Stimulated activated CD4-positive, alpha-beta T cell treated with anti-CD3 and anti-CD28 coated beads, Interleukin-12 subunit alpha, Interleukin-12 subunit beta, amount 100 ng/mL, for 24 hours (primary cell): ENCODE results near the gene RBM27.
"Not testable (repeated sequence)": the region's sequence is repeated elsewhere in the genome, so short reads cannot be mapped to it uniquely, and the experiment has no call there.

Experiments used
- DNase-seq, 2 experiments: peaks; one replicate each; pipeline ENCODE4 v3.0.0-alpha.2; 2020; ENCODE audit warnings: low read depth in 2 of 2

Gene RBM27

DNA sequence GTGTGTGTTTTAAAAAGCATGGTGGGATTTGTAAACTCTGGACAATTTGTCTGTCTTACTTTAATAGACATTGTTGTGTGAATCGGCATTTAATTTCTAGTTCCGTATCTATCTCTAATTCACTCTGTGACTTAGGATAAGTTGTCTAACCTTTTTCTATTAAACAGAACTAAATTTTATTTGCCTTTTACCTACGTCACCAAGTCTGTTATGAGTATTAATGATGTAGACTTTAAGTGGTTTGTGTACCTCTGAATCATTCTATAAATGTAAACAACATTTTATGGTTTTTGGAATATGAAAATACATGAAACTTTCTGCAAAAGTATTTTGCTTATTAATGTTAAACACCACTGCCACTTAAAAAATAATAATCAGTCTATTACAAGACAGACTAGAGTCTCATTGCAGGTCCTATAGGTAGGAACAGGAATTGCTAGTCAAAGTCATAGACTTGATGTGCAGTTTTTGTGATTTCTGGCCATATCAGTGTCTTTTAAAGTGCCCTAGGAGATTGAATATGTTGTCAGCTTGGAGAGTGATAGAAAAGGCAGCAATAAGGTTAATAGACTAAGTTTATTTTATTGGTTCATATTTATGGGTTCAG, 5.6 kb downstream of the RBM27 start:
- no peak for DNase-seq

DNA sequence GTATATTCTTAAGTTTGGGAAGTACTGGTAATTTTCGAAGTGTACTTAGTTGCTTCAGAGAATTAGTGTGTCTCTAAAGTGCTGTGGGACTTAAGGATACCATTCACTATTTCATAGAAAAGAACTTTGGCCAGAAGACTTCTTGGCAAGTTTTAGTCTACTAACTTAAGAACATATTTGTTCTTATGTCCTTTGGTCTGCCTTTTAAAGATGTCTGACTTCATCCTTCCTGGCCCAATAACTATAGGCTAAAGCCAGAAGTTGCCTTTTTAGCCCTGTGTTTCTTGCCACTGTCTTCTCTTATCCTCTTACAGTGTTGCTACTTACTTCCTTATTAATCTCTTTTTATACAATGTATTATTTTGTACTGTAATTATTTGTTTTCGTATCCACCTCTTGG, 6.3 kb downstream of the RBM27 start:
- DNase-seq: no peak

DNA sequence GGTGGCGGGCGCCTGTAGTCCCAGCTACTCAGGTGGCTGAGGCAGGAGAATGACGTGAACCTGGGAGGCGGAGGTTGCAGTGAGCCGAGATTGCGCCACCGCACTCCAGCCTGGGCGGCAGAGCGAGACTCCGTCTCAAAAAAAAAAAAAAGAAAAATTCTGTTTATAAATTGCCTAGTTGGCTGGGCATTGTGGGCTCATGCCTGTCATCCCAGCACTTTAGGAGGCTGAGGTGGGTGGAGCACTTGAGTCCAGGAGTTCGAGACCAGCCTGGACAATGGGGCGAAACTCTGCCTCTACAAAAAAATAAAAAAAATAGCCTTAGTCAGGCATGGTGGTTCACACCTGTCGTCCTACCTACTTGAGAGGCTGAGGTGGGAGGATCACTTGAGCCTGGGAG, 7.4 kb downstream of the RBM27 start:
- not testable (repeated sequence) for DNase-seq

DNA sequence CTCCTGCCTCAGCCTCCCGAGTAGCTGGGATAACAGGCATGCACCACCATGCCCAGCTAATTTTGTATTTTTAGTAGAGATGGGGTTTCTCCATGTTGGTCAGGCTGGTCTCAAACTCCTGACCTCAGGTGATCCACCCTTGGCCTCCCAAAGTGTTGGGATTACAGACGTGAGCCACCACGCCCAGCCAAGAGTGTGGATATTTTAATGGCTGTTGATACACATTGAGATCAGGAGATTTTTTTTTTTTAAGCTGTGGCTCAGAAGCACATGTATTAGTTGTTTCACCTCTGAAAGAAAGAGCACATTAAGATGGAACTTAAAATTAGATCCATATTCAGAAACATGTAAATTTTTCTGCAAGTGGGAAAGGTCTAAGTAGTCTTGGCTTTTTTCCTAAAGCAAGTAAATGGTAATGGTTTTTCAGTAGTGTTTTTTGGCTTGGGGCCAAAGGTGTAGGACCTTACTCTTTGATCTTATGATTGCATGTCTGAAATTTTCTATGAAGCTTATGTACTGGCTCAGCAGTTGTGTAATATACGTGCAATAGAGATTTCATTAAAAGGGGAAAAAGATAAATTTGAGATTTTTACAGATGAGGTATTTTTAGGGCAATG, 9.9 kb downstream of the RBM27 start:
- DNase-seq: no peak

DNA sequence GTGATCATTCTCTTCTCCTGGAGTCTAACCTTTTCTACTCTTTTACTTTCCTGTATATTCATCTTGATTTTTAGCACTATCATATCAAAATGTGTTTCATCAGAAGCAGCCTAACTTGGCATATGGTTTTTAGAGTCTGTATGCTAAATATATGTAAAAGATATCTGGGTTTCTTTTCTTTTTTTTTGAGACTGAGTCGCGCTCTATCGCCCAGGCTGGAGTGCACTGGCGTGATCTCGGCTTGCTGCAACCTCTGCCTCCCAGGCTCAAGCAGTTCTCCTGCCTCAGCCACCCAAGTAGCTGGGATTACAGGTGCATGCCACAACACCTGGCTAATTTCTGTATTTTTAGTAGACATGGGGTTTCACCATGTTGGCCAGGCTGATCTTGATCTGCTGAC, 11.5 kb downstream of the RBM27 start:
- DNase-seq: not testable (repeated sequence)

DNA sequence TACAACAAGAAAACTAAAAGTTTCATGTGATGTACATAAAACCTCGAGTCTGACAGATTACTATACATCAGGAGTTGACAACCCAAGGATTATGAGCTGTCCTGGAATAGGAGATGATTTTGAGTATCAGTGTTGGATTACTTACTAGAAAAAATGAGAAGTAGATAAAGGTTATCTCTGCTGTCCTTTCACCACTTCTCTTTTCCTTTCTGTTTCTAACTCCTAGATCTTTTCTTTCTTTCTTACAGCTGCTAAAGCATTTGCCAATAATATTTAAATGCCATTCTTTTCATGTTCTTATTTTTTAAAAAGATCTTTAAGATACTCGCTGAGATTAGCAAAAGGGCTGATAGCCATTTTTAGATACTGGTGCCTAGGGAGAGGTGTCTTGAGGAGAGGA, 14.8 kb downstream of the RBM27 start:
- DNase-seq: no peak

DNA sequence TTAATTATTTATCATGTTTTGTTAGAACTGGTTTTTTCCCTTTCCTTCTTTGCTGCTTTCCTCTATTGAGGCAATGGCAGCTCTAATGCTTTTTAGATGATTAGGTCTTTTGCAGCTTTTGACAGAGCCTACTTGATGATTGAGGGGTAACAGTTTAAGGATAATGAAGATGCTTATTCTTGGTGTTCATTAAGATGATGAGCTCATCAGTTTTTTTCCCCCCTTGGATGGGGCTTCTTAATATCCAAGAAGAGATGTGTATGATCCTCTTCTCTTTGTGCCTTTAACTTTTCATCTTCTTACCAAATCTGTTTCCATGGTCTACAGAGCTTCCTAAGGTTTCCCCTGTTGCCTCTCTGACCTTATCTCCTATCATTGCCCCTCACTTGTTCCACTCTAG, 15.8 kb downstream of the RBM27 start:
- DNase-seq: no peak

DNA sequence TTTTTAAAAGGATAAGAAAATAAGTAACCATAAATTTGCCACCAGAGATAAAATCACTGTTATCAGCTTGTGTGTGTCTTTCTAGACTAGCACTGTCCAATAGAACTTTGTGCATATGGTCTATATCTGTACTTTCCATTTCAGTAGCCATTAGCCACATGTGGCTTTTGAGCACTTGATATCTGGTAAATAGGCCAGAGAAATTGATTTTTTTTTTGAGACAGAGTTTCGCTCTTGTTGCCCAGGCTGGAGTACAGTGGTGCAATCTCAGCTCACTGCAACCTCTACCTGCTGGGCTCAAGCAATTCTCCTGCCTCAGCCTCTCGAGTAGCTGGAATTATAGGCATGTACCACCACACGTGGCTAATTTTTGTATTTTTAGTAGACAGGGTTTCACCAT, 17.8 kb downstream of the RBM27 start:
- DNase-seq: no peak

DNA sequence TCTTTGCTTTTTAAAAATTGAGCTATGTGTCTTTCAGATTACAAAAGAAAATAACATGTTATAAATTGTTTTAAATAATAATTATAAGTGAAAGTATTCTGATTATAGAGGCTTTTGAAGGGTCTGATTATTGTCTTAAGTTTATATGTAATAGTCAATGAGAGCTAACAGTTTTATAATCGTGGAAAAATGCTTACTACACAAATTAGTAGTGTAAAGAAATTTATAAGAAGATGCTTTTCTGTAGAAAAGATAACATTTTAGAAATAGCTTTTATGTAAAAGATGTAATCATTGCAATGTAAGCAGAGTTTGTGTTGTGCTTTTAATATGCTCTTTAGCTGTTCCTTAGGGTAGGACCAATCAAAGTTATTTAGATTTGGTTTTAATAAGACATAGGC, 18.6 kb downstream of the RBM27 start:
- no peak for DNase-seq

DNA sequence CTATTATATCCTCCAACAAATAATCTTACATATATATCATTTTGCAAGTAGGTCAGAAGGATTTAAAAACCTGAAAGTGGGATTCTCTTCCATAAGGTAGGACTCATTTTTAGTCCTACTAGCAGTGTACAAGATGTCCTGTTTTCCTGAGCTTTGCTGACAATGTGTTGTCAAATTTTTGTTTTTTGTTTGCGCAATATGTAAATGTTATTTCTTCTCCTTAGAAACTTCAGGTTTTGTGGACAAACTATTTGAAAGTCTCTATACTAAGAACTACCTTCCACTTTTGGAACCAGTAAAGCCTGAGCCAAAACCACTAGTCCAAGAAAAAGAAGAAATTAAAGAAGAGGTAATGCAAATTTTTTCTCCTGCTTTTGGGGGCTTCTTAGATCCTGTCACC, 19.8 kb downstream of the RBM27 start:
- no peak for DNase-seq

DNA sequence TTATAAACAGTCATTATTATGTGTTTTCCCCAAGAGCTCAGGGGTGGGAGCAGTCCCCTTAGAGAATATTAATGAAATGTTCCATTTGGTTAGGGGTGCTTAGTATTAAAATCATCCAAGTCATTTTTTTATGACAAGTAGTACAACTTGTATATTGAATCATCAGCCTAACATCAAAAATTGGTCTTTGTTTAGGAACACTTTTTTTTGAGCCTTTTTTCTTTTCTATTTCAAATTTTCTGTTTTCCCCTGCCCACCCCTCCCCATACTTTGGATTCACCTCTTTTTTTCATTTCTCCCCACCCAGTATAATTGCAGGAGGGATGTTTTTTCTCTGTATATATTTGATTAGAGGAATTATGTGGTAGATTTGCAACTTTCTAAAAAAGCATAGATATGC, 25.8 kb downstream of the RBM27 start:
- no peak for DNase-seq

DNA sequence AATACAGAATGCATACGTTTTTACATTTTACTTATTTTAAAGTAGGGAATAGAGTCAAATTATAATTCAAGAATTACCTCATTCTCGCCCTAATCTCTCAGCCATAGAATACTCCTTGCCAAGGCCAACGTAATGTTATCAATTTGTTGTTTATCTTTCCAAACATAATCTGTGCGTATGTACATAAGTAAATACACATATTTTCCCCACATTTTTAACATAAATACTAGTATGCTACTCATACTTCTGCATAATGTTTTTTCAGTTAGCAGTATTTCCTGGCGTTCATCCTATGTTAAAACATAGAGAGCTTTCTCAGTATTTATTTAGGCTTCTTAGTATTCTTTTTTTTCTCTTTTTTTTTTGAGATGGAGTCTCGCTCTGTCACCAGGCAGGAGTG, 28.8 kb downstream of the RBM27 start:
- no peak for DNase-seq

DNA sequence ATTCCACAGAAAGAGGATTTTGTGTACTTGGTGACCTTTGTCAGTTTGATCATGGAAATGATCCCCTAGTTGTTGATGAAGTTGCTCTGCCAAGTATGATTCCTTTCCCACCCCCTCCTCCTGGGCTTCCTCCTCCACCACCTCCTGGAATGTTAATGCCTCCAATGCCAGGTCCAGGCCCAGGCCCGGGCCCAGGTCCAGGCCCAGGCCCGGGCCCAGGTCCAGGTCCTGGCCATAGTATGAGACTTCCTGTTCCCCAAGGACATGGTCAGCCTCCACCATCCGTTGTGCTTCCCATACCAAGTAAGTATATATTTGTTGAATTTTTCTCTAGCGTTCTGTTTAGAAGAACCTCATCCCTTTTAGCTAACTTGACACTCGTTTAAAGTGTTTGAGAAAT, 30.0 kb downstream of the RBM27 start:
- DNase-seq: no peak

DNA sequence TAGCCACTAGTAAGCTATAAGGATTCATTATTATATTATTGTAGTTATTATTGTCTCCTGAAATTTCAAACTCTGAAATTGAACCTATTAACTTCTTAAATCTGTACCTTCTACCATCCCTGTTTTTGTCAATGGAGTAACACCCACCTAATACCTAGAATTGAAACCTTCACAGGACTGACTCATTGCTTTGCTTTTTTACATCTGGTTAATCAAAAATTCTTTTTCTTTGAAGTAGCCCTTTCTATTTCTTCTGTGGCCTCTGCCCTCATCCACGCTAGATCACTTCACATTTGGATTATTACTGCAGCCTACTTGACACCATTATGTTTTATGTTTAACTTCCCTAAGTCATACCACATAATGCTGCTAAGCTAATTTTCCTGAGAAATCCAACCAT, 35.6 kb downstream of the RBM27 start:
- DNase-seq: no peak

DNA sequence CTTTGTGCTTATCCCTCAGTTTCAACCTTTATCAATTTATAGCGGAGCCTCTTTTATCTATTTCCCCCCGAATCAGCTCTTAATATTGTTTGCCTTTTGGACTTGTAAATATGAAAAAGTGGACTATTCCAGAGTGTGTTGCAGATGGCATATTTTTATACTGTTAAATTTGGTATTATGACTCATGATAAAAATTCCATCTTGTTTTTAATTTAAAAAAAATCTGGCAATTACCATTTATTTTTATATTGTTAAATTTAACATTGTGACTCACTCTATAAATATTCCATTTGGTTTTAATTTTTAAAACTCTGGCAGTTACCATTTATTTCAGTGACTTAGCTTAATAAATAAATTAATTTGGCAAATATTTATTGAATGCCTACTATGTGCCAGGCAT, 37.5 kb downstream of the RBM27 start:
- no peak for DNase-seq

DNA sequence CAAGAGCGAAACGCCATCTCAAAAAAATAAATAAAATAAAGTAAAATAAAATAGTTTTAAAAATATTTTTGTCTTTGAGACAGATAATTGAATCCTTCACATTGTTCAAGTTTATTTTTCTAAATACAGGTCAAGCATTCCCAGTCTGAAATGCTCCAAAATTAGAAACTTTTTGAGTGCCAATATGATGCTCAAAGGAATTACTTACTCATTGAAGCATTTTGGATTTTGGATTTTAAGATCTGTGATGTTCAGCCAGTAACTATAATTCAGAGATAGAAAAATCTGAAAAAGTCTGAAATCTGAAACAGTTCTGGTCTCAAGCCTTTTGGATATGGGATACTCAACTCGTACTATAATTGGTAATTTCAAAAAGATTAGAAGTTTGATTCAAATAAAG, 39.8 kb downstream of the RBM27 start:
- no peak for DNase-seq

DNA sequence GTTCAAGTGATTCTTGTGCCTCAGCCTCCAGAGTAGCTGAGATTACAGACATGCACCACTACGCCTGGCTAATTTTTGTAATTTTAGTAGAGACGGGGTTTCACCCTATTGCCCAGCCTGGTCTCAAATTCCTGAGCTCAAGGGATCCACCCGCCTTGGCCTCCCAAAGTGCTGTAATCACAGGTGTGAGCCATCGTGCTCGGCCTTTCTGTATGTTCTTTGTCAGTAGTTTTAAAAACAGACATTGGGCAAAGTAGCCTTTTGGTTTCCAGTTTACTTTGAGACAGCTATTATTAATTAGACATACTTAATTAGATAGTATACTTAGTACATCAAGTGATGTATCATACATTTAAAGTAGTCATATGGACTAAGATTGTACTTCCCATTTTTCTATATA, 45.2 kb downstream of the RBM27 start:
- DNase-seq: no peak

DNA sequence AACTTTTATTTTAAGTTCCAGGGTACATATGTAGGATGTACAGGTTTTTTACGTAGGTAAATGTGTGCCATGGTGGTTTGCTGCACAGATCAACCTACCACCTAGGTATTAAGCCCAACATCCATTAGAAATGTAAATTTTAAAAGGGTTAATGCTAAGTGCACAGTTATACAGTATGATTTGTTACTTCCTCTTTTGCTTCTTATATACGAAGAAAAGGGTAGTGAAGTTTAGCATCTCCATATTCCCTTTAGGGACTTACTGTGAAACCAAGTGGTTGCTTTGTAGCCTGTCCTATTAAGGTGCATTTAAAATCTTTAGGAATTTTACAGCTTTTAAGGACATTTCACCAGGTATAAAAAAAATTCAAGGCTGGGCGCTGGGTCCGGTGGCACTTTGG, 46.4 kb downstream of the RBM27 start:
- no peak for DNase-seq
